Measurements from ENCODE around the gene RNF217. TPM values are rescaled to one million over a fixed set of nuclear protein-coding genes. Genes with fewer than 3 reads are reported as not detected.

The RNF217 gene
- polyA plus RNA-seq, 1 donor (not counting 4 experiments of a cell fraction or from before 2014, with no cell fraction given) = 44.0 TPM

DNA sequence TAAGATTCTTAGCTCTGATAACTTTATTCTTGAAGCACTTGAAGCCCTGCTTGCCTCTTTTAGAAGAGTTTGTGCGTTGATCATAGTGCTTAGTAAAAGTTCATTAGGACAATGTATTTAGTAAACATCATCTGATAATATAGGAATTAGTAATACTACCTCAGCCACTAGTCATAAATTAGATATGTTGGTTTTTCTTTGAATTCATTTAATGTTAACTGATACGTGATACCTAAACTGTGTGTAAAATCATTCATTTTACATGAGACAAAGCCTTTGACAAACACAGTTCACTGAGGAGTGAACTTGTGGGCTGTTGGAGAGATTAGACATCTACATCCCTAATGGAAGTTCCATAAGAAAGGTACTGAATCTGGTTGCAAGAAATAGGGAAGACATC lies 91.6 kb downstream of the RNF217 start:
- peaks cover 2% of the 10 kb centered on the region for H3K9me1 ChIP-seq (ENCODE audit: control insufficient read depth, extremely low read depth, insufficient read depth, low read length)
- no peak for DNase-seq (ENCODE audit: low read depth, low spot score)
- dilution Hi-C loops (cut with MboI; ENCODE audit: extremely low pct_ligation_motif_present, low sequenced_read_pairs) = no loop called here
- H3K27me3 ChIP-seq (ENCODE audit: control insufficient read depth, extremely low read depth, insufficient read depth, low read length) = no peaks in the 10 kb centered on the region
- TF ChIP-seq CTCF (optimal IDR thresholded peaks at IDR 0.05 in 1 of 3, IDR thresholded peaks at IDR 0.05 in 1 of 3, conservative IDR thresholded peaks at IDR 0.05 in 1 of 3; ENCODE audit: extremely low read depth in 1 of 3, insufficient read depth in 2 of 3, low read length in 3 of 3) = no peak
- TF ChIP-seq EZH2 (IDR thresholded peaks at IDR 0.05; ENCODE audit: low read length) = no peak
- no peak overlapping the region for H3K4me3 ChIP-seq (ENCODE audit: control insufficient read depth in 2 of 3, extremely low read depth in 1 of 3, insufficient read depth in 2 of 3, low read depth in 1 of 3, low read length in 3 of 3)
- FAIRE-seq = no peak
- H4K20me1 ChIP-seq (ENCODE audit: control insufficient read depth, extremely low read depth, insufficient read depth, low read length) = no peaks in the 10 kb centered on the region
- H3K4me1 ChIP-seq (ENCODE audit: control insufficient read depth, extremely low read depth, insufficient read depth, low read length) = peaks cover 39% of the 10 kb centered on the region
- no peak overlapping the region for H3K4me2 ChIP-seq (ENCODE audit: control insufficient read depth, extremely low read depth, insufficient read depth, low read depth, low read length)
- H3K36me3 ChIP-seq (ENCODE audit: control insufficient read depth in 2 of 2, extremely low read depth in 1 of 2, insufficient read depth in 2 of 2, low read length in 2 of 2) = peaks cover 5 to 11% of the 10 kb centered on the region in 2 experiments
- H2AFZ ChIP-seq (ENCODE audit: control insufficient read depth, low read length) = no peak overlapping the region
- no peak overlapping the region for H3K27ac ChIP-seq (ENCODE audit: control insufficient read depth, insufficient read depth, low read length)
- no peaks in the 10 kb centered on the region for H3K9me3 ChIP-seq (ENCODE audit: control insufficient read depth, low read depth, low read length)
- H3K79me2 ChIP-seq (ENCODE audit: control insufficient read depth, insufficient read depth, low read length) = peaks cover 75% of the 10 kb centered on the region
- H3K9ac ChIP-seq (ENCODE audit: control insufficient read depth, extremely low read depth, insufficient read depth, low read length) = no peak overlapping the region

DNA sequence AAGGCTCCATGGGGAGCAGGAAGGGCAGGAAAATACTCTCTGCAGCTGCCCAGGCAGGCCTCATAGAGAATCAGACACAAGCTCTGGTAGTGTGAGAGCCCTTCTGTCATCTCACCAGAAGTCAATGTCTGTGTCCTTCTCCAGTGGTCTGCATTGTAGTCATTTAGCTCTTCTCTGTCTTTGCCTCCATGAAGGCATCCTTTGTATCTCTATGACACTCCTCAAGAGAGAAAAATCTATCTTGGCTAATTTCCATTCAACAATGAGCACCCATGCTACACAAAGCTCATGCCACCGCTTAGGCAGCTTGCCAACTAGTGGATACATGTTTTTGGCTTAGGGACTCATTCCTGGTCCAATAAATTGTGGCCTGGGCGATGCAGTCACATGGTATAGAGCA lies 92.1 kb downstream of the RNF217 start:
- peaks cover 5 to 11% of the 10 kb centered on the region in 2 experiments for H3K36me3 ChIP-seq (ENCODE audit: control insufficient read depth in 2 of 2, extremely low read depth in 1 of 2, insufficient read depth in 2 of 2, low read length in 2 of 2)
- DNase-seq (ENCODE audit: low read depth, low spot score) = no peak
- no peak overlapping the region for H2AFZ ChIP-seq (ENCODE audit: control insufficient read depth, low read length)
- FAIRE-seq = peak; percentile 34
- H3K9me1 ChIP-seq (ENCODE audit: control insufficient read depth, extremely low read depth, insufficient read depth, low read length) = peaks cover 2% of the 10 kb centered on the region
- no peak overlapping the region for H3K4me2 ChIP-seq (ENCODE audit: control insufficient read depth, extremely low read depth, insufficient read depth, low read depth, low read length)
- H3K4me3 ChIP-seq (ENCODE audit: control insufficient read depth in 2 of 3, extremely low read depth in 1 of 3, insufficient read depth in 2 of 3, low read depth in 1 of 3, low read length in 3 of 3) = no peak overlapping the region
- H3K4me1 ChIP-seq (ENCODE audit: control insufficient read depth, extremely low read depth, insufficient read depth, low read length) = peaks cover 35% of the 10 kb centered on the region
- dilution Hi-C loops (cut with MboI; ENCODE audit: extremely low pct_ligation_motif_present, low sequenced_read_pairs) = no loop called here
- TF ChIP-seq CTCF (optimal IDR thresholded peaks at IDR 0.05 in 1 of 3, IDR thresholded peaks at IDR 0.05 in 1 of 3, conservative IDR thresholded peaks at IDR 0.05 in 1 of 3; ENCODE audit: extremely low read depth in 1 of 3, insufficient read depth in 2 of 3, low read length in 3 of 3) (no peak), EZH2 (IDR thresholded peaks at IDR 0.05; ENCODE audit: low read length) (no peak)
- H3K27me3 ChIP-seq (ENCODE audit: control insufficient read depth, extremely low read depth, insufficient read depth, low read length) = no peaks in the 10 kb centered on the region
- no peaks in the 10 kb centered on the region for H4K20me1 ChIP-seq (ENCODE audit: control insufficient read depth, extremely low read depth, insufficient read depth, low read length)
- no peaks in the 10 kb centered on the region for H3K9me3 ChIP-seq (ENCODE audit: control insufficient read depth, low read depth, low read length)
- H3K27ac ChIP-seq (ENCODE audit: control insufficient read depth, insufficient read depth, low read length) = no peak overlapping the region
- H3K9ac ChIP-seq (ENCODE audit: control insufficient read depth, extremely low read depth, insufficient read depth, low read length) = no peak overlapping the region
- H3K79me2 ChIP-seq (ENCODE audit: control insufficient read depth, insufficient read depth, low read length) = peaks cover 71% of the 10 kb centered on the region
